Upper lobe of left lung (tissue), 4 donors: ENCODE results near the gene UBE2N.

Experiments used
- POLR2A ChIP-seq, 4 donors: fragments of 450-650 bp; IDR thresholded peaks; one replicate each; pipeline ENCODE4 v1.5.1; 2016 to 2017; ENCODE audit warnings: antibody characterized with exemption in 4 of 4, mild to moderate bottlenecking in 2 of 4
- TF ChIP-seq, protein P1 (sequence below), 6 experiments: fragments of 450-650 bp in 4 of 6; fragments of 200-600 bp in 2 of 6; sonication (generic) in 2 of 6; IDR thresholded peaks; one replicate each; pipeline ENCODE4 v1.5.1; 2016 to 2019; ENCODE audit warnings: antibody characterized with exemption in 6 of 6

DNA sequence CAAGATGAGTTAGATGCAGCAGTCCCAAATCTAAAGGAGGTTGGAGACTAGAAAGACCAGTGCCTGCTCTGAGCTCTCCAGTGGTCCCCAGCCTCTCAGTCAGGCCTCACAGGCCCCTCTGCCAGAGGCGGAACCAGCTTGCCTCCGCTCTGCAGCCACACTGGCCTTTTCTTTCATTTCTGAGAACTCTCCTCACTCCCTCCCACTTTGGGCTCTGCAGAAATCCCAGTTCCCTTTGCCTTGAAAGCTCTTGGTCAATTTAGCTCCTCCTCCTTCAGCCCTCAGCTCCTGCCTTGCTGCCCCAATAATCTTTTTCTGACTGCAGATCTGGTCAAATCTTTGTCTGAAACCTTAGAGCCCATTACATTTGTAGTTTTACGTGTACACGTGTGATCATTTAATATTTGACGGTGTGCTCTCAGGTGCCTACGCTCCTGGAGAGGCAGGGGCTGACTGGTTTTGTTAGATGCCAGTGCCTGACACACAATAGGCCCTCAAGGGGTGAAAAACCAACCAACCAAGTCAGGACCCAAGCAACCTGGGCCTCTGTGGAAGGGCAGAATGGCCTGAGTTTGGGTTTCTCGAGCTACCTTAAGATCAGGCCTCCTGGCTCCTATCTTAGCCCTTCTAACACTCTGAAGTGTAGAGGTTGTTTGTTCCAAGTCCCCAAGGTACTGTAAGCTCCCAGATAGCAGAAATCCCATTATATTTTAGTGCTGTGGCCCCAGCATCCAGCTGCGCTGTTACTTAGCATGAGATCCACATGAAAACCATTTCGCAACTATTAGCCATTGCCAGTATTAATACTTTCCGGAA lies 65.1 kb downstream of the UBE2N start:
- TF ChIP-seq, protein P1, sequence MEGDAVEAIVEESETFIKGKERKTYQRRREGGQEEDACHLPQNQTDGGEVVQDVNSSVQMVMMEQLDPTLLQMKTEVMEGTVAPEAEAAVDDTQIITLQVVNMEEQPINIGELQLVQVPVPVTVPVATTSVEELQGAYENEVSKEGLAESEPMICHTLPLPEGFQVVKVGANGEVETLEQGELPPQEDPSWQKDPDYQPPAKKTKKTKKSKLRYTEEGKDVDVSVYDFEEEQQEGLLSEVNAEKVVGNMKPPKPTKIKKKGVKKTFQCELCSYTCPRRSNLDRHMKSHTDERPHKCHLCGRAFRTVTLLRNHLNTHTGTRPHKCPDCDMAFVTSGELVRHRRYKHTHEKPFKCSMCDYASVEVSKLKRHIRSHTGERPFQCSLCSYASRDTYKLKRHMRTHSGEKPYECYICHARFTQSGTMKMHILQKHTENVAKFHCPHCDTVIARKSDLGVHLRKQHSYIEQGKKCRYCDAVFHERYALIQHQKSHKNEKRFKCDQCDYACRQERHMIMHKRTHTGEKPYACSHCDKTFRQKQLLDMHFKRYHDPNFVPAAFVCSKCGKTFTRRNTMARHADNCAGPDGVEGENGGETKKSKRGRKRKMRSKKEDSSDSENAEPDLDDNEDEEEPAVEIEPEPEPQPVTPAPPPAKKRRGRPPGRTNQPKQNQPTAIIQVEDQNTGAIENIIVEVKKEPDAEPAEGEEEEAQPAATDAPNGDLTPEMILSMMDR (IDR thresholded peaks at IDR 0.05), result no peak
- TF ChIP-seq POLR2A (IDR thresholded peaks at IDR 0.05), result peak in 2 of 4 donors; percentile 45 to 46
